OCI-LY3 (cell line): ENCODE results near the gene NCKAP5.

Experiments
- EZH2phosphoT487 ChIP-seq: fragments of 200-600 bp; shearing (Covaris generic); IDR thresholded peaks from 2 replicates; pipeline ENCODE4 v1.6.1; 2018; ENCODE audit warnings: antibody characterized with exemption, mixed run types, low read depth
- TF ChIP-seq, protein P1 (sequence below): fragments of 200-600, 300-600 bp; sonication (generic); IDR thresholded peaks from 2 replicates; pipeline ENCODE4 v1.5.1; 2014; ENCODE audit warnings: antibody characterized with exemption, low read length, low read depth

DNA sequence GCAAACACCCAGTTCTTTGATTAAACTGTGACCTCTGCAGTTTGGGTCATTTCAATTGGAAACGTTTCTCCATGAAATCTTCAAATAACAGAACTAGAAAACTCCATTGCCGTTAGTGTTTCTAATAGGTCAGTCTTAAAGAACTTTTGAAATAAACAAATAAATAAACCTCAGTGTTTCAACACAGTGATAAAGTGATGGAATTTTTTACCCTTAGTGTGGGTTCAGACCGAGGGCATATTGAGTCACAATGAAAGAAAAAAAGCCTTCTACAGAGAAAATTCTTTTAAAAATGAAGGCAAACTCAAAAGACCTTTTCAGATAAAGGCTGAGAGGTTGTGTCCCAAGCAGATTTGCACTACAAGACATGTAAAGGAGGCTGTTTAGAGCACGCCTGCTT, 149.6 kb downstream of the NCKAP5 start:
- TF ChIP-seq, protein P1, sequence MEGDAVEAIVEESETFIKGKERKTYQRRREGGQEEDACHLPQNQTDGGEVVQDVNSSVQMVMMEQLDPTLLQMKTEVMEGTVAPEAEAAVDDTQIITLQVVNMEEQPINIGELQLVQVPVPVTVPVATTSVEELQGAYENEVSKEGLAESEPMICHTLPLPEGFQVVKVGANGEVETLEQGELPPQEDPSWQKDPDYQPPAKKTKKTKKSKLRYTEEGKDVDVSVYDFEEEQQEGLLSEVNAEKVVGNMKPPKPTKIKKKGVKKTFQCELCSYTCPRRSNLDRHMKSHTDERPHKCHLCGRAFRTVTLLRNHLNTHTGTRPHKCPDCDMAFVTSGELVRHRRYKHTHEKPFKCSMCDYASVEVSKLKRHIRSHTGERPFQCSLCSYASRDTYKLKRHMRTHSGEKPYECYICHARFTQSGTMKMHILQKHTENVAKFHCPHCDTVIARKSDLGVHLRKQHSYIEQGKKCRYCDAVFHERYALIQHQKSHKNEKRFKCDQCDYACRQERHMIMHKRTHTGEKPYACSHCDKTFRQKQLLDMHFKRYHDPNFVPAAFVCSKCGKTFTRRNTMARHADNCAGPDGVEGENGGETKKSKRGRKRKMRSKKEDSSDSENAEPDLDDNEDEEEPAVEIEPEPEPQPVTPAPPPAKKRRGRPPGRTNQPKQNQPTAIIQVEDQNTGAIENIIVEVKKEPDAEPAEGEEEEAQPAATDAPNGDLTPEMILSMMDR, result no peak
- TF ChIP-seq EZH2phosphoT487, result no peak
